ENCODE results near the gene TIGAR. TPM values are rescaled to one million over a fixed set of nuclear protein-coding genes. Genes with fewer than 3 reads are reported as not detected.

Gene TIGAR
- polyA plus RNA-seq, 3 donors: 5.7 to 8.0 (median 5.8) TPM

GRCh38 chr12:4301932-4302501, 19.0 kb upstream of the TIGAR start:
- no peak for DNase-seq

GRCh38 chr12:4302881-4303280, 18.1 kb upstream of the TIGAR start:
- no peak for DNase-seq

GRCh38 chr12:4303750-4304149, 17.3 kb upstream of the TIGAR start:
- no peak for DNase-seq

- peak; percentile 87 for DNase-seq
Measured at GRCh38 chr12:4307593-4308333, 13.2 kb upstream of the TIGAR start.

DNA sequence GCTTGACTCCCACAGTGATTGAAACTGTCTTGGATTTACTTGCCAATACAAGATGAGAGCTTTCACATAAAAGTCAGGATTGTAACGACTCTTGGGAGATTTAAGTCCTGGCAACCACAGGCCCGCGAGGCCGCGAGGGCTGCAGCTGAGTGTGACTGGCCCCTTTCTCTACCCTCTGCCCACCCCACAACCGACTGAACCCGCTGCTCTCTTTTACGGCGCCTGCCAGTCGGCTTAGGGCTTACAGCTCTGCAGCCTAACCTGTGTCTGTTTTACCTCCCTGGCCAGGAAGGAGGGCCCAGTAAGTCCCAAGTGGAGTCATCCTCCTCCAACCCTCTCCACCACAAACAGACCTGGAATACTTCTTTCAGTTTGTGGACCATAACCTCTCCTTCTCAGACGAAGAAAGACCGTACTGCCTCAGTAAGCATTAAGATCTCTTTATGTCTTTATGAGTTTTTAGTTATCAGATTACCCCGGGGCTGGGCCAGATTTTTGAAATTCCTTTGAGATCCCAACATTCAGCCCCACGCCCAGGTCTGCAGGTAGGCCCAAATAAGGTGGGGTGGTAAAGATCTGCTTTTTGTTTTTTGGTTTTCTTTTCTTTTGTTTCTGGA, 12.6 kb upstream of the TIGAR start:
- DNase-seq: peak; percentile 29

DNA sequence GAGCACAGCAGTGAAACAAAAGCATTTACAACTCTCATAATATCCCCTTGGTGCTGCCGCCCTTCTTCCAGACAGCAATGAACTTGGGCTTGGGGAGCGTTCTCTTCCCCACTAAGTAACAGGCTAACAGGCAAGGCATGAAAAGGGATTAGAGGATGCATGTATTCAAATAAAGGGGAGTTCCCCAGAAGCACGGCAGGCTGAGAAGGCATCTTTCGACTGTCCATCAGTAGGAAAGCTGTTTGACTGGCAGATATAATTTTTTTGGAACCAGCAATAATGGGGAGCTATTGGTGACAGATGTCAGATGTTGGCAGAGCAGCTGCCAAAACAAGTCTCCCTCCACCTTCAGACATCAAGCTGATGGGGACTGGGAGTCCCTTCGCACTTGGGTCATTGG, 9.2 kb upstream of the TIGAR start:
- no peak for DNase-seq

DNA sequence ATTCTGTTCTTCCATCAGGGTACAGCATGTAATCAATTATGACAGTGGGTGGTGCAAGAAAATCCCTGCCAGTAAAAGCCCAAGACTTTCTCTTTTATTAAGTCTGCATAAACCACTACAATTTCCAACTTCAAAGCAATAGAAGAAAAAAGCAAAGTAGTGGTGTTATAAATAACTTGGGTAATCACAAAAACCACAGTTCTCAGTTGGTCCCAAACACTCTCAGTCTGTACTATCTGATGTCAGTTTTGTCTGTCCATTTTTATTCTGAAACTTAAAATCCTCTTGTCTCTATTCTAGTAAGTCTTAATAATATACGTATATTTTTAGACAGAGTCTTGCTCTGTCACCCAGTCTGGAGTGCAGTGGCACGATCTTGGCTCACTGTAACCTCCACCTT, 8.8 kb upstream of the TIGAR start:
- DNase-seq: no peak

DNA sequence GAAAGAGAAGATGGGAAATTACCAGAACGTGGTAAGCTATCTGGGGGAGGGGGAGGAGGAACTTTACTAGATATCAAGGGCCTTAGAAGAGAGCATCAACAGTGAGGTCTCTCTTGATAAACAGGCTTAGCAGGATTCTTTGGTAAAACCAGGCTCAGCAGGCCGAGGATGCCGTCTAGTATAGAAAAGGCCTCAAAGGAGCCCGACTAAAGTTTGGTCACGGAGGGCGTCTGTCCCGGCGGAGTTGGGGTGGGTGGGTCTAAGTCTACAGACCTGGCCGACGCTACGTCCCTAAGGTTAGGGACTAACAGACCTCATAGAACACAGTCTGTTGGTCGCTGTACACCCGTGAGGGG, 538 bp upstream of the TIGAR start:
- DNase-seq: peak; percentile 52

GRCh38 chr12:4322726-4323125, 1.7 kb downstream of the TIGAR start:
- DNase-seq: no peak

DNA sequence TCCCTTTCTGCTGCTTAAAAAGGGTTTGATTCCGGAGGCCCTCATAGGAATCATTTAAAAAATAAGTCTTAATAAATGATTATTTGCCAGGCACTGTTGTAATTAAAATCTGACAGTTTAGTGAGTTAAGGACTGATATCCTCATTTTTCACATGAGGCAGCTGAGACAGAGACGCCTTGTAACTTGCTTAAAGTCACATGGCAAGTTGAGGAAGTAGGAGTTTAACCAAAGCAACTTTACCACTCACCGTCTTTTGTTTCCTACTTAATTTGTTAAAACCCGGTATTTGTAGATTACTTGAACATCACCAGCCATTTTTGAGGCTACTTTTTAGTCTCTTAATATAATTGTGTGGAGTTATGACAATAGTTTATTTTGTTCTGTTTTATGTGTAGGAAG, 2.4 kb downstream of the TIGAR start:
- DNase-seq: no peak

- no peak for DNase-seq
Measured at GRCh38 chr12:4324366-4324765, 3.4 kb downstream of the TIGAR start.

- DNase-seq: no peak
Measured at GRCh38 chr12:4325966-4326365, 5.0 kb downstream of the TIGAR start.

GRCh38 chr12:4327293-4327692, 6.3 kb downstream of the TIGAR start:
- DNase-seq: no peak

GRCh38 chr12:4330203-4330602, 9.2 kb downstream of the TIGAR start:
- DNase-seq: no peak

- no peak for DNase-seq
Measured at GRCh38 chr12:4331221-4331620, 10.2 kb downstream of the TIGAR start.

GRCh38 chr12:4331842-4332241, 10.8 kb downstream of the TIGAR start:
- no peak for DNase-seq

- no peak for DNase-seq
Measured at GRCh38 chr12:4346931-4347330, 25.9 kb downstream of the TIGAR start.

DNA sequence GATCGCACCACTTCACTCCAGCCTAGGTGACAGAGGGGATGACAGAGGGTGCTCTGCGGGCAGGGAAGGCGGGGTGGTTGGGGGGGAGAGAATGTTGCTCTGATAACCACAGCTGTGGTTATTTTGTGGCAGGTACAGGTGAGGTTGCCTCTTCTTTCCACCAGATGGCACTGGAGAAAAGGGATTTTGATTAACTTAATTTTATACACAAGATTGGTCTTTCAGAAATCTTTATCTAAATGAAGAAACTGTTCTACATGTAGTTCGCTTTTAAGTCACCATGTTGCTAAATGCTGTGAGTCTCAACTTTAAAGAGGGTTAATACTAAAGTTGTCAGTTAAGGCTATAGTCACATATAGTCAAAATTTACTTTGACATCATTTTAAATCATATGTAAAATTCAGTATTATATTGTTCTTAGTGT, 32.8 kb downstream of the TIGAR start:
- DNase-seq: peak; percentile 9

- DNase-seq: no peak
Measured at GRCh38 chr12:4355156-4356040, 34.4 kb downstream of the TIGAR start.

DNA sequence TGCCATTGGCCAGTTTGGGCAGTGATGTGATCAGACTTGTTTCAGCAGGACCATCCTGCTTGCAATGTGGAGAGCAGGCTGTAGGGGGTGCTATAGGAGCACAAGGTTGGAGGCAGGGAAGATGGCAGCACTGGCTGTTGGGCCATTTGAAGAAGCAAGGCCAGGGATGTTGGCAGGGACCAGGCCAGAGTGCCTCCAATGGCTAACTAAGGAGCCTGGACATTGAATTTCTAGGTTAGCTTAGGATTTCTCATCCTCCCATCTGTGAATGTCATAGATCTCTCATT, 35.0 kb downstream of the TIGAR start:
- no peak for DNase-seq

DNA sequence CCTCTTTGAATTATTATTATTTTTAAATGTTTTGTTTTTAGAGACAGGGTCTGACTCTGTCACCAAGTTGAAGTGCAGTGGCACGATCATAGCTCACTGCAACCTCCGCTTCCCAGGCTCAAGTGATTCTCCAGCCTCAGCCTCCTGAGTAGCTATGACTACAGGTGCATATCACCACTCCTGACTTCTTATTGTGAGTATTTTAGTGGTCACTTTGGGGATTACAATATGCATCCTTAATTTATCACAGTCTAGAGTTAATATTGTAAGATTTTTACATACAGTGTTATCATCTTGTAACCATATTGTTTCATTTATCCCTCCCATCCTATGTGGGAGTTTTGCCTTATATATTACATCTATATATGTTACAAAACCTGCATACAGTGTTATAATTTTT, 45.1 kb downstream of the TIGAR start:
- DNase-seq: no peak

DNA sequence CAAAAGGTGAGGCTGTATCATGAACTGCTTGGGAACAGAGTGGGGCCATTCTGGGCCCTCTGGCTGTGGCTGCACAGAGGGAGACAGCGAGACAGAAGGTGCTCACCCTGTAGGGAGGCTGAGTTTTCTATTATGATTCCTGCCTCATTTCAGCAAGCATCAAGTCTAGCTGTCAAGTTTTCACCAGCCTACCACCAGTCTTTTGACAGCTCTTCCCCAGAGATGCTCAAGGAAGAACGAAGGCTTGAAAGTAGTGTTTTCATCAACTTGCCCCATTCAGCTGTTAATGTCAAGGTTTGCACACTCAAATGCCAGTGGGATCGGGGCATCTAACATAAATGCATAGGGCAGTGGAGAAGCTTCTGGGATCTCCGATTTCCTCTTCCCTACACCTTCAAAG, 48.5 kb downstream of the TIGAR start:
- no peak for DNase-seq

- no peak for DNase-seq
Measured at GRCh38 chr12:4370265-4370664, 49.3 kb downstream of the TIGAR start.
